ENCODE results near the gene ABHD4. TPM values are rescaled to one million over a fixed set of nuclear protein-coding genes. Genes with fewer than 3 reads are reported as not detected.
A peak's percentile ranks its signal among the peaks of the same experiment; 100 is the strongest.

The ABHD4 gene
- total RNA-seq, 4 donors from 2014 or later, result 18.7 to 42.3 (median 27.7) TPM

GRCh38 chr14:22558221-22558913 is 39.7 kb upstream of the ABHD4 start:
- no peak for TF ChIP-seq CTCF (IDR thresholded peaks at IDR 0.05)
- no peak for TF ChIP-seq POLR2A (IDR thresholded peaks at IDR 0.05; ENCODE audit: low read depth)
- TF ChIP-seq EP300 (IDR thresholded peaks at IDR 0.05), result no peak
- no peak for TF ChIP-seq POLR2AphosphoS5 (IDR thresholded peaks at IDR 0.05)
- Histone ChIP-seq H3K4me1 (peaks cover 28 to 51% (median 36%) of the 10 kb centered on the region in 4 donors), H3K27me3 (no peaks in the 10 kb centered on the region), H3K4me3 (no peak overlapping the region), H3K27ac (replicated peaks in 1 of 4) (peak overlapping the region in 3 of 4 donors; percentile 31 to 59 (median 51)), H3K36me3 (peaks cover 0 to 9% (median 6%) of the 10 kb centered on the region in 4 donors), H3K9me3 (no peaks in the 10 kb centered on the region)
- intact Hi-C loops (cut with DNase I), result loop anchor here (5.0 to 10.0 kb wide), 4 partner anchors 94 to 296 kb away; no protein-coding TSS in a partner anchor
- WGBS, result 81% methylated on average over 25 of the region's 25 CpGs
- no peak for DNase-seq (ENCODE audit: extremely low spot score)

- no peak for DNase-seq (ENCODE audit: extremely low spot score)
- Histone ChIP-seq H3K36me3 (peaks cover 0 to 16% (median 6%) of the 10 kb centered on the region in 4 donors), H3K4me1 (peaks cover 28 to 57% (median 42%) of the 10 kb centered on the region in 4 donors), H3K27ac (replicated peaks in 1 of 4) (peak overlapping the region in 3 of 4 donors; percentile 6 to 31 (median 16)), H3K4me3 (no peak overlapping the region), H3K9me3 (no peaks in the 10 kb centered on the region), H3K27me3 (no peaks in the 10 kb centered on the region)
- intact Hi-C loops (cut with DNase I), result loop anchor here (5.0 to 10.0 kb wide), 4 partner anchors 93 to 296 kb away; no protein-coding TSS in a partner anchor
- no peak for TF ChIP-seq POLR2AphosphoS5 (IDR thresholded peaks at IDR 0.05)
- no peak for TF ChIP-seq CTCF (IDR thresholded peaks at IDR 0.05)
- no peak for TF ChIP-seq EP300 (IDR thresholded peaks at IDR 0.05)
- TF ChIP-seq POLR2A (IDR thresholded peaks at IDR 0.05; ENCODE audit: low read depth), result no peak
- WGBS, result 88% methylated on average over 1 of the region's 1 CpG
These were observed 39.1 kb upstream of the ABHD4 start for GRCh38 chr14:22559041-22559440.

GRCh38 chr14:22560662-22561365 is 37.3 kb upstream of the ABHD4 start:
- intact Hi-C loops (cut with DNase I), result no loop called here
- H3K4me1 ChIP-seq, result peaks cover 33 to 73% (median 60%) of the 10 kb centered on the region in 4 donors

GRCh38 chr14:22561366-22561660 is 36.8 kb upstream of the ABHD4 start:
- no peak for TF ChIP-seq EP300 (IDR thresholded peaks at IDR 0.05)
- no peak for TF ChIP-seq CTCF (IDR thresholded peaks at IDR 0.05)
- TF ChIP-seq POLR2AphosphoS5 (IDR thresholded peaks at IDR 0.05), result no peak
- no peak for TF ChIP-seq POLR2A (IDR thresholded peaks at IDR 0.05; ENCODE audit: low read depth)
- Histone ChIP-seq H3K4me1 (peaks cover 31 to 75% (median 61%) of the 10 kb centered on the region in 4 donors), H3K4me3 (no peak overlapping the region), H3K36me3 (peaks cover 0 to 36% (median 16%) of the 10 kb centered on the region in 4 donors), H3K9me3 (no peaks in the 10 kb centered on the region), H3K27ac (replicated peaks in 1 of 4) (no peak overlapping the region), H3K27me3 (no peaks in the 10 kb centered on the region)
- WGBS, result 75% methylated on average over 3 of the region's 3 CpGs
- intact Hi-C loops (cut with DNase I), result no loop called here
- DNase-seq (ENCODE audit: extremely low spot score), result no peak

More at GRCh38 chr14:22560662-22561365, 37.3 kb upstream of the ABHD4 start:
- Histone ChIP-seq H3K27me3 (no peaks in the 10 kb centered on the region), H3K27ac (replicated peaks in 1 of 4) (no peak overlapping the region), H3K36me3 (peaks cover 0 to 32% (median 14%) of the 10 kb centered on the region in 4 donors), H3K9me3 (no peaks in the 10 kb centered on the region), H3K4me3 (no peak overlapping the region)
- DNase-seq (ENCODE audit: extremely low spot score), result no peak
- no peak for TF ChIP-seq POLR2AphosphoS5 (IDR thresholded peaks at IDR 0.05)
- no peak for TF ChIP-seq EP300 (IDR thresholded peaks at IDR 0.05)
- 82% methylated on average over 13 of the region's 13 CpGs for WGBS
